A204.1 (cell line): ENCODE data around the gene GRAMD2A.

Source experiments
- FAIRE-seq: peaks from 2 replicates; lab custom pipeline; 2012; peaks lifted over from hg19 to GRCh38; lab: Jason Lieb, UNC

Gene GRAMD2A

DNA sequence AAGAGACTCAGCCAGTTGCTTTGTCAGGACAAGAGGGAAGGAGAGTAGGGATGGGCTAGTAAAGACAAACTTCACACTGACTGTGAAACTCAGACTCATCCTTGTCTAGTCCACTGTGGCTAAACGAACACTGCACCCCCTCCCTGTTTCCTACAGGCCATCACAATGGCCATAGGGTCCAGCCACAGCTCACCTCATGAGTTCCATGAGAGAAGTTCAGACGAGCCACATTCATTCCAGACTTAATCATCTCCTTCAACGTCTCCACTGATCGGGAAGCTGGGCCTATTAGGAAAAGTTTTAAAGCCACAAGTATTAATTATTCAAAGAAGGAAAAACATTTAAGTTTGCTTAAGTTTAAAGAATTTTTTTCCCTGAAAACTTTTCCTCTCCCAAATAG is 19.6 kb upstream of the GRAMD2A start:
- no peak for FAIRE-seq

DNA sequence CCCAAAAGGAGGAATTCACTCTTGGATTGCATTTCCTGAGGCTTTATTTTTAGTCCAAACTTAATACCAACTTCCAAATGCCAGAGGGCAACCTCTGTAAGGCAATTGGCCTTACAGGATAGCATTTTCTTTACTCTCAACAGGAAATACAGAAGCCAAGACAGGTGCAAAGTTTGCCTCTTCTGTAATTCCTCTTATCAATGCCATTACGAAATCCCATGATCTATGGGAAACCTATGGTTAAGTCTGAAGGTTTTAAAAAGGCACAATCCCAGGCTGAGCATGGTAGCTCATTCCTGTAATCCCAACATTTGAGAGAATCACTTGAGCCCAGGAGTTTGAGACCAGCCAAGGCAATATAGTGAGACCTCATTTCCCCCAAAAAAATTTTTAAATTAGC is 18.5 kb upstream of the GRAMD2A start:
- FAIRE-seq = no peak

DNA sequence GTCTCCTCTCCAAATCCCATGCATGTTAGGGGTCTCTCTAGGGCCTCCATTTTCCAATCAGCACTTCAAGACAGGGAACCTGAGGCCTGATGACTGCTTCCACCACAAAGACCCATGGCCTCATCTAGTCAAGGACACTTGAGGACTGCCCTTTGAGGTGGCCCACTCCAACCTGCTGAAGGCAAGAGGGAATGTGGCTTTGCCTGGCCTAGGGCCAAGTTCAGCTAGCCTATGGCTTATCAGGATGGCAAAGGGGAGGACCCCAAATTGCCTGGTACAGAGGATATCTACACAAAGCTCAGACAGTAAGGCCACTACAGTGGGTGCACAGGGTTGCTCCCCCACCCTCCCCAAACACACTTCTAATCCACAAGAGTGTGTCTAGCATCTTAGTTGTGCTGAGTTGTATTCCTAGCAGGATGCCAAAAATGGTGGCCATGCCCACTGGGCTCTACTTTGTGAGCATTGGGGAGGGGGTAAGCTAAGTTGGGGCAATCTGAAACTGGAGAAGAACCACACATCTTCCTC is 10.0 kb upstream of the GRAMD2A start:
- no peak for FAIRE-seq

DNA sequence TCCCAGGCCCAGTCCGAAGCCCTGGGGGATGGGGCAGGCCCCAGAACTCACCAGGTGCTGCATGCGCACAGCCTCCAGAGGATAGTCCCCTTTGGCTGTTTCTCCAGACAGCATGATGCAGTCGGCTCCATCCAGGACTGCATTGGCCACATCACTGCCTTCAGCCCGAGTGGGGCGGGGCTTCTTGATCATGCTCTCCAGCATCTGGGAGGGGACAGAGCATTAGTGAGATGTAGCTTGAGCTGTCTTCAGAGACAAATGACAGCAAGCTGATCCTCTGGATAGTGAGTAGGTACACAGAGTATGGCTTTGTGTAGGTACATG is 9.1 kb upstream of the GRAMD2A start:
- FAIRE-seq = no peak

DNA sequence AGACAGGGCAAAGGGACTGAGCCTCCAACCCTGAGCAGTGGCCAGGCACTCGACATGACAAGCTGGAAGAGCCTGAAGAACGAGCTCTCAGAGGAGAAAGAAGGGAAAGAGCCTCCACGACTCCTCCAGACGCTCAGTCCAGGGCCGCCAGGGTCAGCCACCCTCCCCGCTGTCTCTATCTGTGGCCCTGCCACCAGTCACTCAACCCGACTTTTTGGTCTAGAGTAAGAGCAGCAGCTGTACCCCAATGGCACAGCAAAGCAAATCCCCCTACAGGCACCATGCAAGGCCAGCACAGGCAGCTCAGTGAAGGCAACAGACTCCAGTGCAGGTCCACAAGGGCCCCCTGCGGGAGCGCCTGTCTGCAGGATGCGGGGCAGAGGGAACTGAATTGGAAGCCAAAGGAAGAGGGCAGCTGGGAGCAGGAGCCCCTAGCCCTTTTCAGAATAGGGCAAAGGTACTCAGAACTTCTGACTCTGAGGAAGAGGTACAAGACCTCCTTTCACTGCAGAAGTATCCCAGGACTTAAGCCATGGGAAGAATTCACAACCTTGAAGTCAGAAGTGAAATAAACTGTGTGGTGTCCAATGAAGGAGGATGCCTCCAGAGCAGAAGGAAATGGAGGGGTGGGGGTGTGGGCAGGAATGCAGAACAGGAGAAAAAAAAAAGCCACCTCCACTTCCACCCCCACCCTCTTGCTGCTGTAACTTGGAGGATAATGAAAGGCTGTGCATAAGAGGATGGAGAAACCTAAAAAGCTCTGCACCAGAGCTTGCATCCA is 8.5 kb upstream of the GRAMD2A start:
- no peak for FAIRE-seq

DNA sequence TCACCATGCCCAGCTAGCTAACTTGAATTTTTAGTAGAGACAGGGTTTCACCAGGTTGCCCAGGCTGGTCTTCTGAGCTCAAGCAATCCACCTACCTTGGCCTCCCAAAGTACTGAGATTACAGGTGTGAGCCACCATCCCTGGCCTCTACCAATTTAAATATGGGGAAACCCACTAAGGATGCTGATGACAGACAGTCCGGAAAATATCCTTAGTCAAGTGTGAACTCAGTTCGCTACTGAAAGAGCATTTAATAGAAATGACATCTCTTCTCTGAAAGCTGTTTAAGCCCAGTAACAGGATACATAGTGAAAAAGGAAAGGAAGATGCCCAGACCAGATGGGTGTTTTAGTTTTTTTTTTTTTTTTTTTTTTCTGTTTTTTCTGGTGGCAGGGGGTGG is 7.7 kb upstream of the GRAMD2A start:
- FAIRE-seq = no peak

DNA sequence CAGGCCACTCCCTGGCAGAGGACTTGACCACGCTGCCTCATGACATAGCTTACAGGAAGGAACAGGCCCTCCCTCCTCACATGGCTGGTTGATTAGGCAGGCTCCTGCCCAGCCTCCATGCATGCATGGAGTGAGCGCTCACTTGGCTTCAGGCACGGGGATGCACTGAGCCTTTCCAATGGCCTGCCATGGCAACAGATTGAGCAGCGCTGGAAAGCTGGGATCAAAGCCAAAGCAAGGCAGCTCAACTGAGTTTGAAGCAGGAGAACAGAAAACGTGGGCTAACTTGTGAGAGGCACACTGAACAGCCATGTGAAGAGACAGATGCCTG is 5.9 kb upstream of the GRAMD2A start:
- FAIRE-seq = no peak

DNA sequence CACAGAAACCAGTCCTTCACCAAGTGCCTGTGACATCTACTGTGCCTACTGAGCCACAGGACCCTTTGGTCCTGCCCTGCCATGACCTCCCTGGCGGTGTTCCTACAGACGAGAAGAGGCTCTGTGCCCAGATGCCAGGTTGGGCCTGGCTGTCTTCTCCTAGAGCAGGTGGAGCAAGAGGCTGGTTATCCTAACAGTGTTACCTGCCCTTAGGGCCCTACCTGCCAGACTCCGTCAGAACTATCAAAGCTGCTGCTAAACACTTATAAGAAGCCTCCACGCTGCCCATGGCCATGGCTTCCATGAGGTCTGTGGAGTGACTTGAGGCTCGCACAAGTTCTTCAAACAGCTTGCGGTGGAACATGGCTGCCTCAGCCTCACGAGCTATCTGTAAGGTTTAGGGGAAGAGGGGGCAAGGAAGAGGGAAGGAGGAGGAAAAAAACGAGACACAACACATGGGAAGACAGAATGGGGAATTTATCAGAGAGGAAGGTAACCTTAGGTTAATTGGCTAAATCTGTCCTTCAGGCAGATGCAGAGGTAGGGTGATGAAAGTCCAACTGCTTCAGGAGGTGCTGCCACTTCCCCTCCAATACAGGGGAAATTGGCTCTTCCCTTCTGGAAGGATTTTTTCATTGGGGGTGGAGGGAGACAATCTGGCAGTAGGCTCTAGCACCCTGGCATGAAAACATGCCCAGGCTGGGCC is 5.4 kb upstream of the GRAMD2A start:
- FAIRE-seq = no peak

DNA sequence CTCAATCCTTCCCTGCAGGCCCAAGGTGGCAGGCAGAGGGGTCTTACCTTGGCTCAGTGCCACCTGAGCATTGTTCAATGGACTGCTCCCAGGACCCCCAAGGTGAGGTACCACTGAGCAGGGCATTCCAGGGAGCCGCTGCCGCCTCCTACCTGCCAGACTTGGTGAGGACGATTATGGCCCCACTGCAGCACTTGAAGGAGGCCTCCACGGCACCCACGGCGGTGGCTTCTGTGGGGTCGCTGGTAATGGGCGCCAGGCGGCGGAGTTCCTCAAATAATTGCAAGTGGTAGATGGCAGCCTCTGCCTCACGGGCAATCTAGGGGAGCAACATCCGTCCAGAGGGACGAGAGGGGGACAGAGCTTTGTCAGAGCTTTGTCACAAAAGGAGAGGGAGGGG is 4.7 kb upstream of the GRAMD2A start:
- no peak for FAIRE-seq

DNA sequence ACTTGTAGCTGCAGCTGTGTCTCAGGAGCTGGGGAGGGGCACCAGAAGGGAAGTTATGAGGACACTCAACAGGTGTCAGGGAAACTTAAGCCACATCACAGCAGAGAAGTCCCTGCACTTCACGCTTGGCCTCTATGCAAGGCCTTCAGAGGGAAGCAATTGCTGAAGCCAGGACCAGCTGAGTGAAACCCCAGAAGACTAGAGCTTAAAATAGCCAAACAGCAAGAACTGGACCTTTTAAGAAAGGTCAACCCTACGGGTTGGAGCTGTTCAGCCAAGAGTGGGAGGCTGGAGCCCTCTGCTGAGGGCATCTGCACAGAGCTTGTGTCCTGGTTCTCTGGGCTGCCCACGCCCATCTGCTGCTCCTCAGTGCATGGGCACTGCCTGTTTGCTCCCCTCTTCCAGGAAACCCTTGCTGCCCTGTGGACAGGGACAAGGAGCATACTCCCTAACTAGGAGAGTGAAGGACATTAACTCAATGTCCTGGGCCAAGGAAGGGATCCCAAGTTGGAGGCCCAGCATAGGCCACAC is 3.9 kb upstream of the GRAMD2A start:
- FAIRE-seq = no peak

DNA sequence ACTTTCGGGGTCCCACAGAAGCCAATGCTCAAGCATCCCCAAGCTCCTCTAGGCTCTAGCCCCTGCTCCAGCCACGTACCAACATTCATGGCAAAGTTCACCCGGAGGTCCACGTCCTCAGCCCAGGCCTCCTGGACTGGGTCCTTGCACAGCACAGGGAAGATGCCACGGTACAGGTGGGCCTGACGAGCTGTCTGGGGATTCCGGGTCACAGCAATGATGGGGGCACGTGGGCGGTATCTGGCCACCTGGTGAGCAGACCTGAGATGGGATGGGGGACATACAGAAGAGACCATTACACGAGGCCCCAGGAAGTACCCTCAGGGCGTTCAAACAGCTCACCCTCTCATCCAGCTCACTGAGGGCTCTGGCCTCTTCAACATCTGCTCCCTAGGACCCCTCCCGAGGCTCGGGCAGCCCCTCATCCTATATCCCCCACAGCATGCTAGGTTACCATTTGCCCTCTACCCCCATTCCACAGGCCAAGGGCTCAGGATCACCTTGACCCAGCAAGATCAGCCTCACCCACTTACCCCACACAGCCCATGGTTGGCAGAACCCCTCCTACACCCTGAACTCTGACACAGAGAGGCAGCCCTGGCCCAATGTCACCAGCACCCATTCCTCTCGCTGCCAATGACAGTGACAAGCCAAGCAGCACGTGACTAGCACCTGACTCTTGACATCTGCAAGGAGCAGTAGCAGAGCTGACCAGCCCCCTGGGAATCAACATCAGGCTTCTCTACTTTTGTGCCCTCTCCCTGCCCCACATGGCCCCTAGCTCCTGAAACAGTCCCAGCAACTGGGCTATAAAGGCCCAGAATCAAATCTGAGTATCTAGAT is 3.0 kb upstream of the GRAMD2A start:
- no peak for FAIRE-seq

DNA sequence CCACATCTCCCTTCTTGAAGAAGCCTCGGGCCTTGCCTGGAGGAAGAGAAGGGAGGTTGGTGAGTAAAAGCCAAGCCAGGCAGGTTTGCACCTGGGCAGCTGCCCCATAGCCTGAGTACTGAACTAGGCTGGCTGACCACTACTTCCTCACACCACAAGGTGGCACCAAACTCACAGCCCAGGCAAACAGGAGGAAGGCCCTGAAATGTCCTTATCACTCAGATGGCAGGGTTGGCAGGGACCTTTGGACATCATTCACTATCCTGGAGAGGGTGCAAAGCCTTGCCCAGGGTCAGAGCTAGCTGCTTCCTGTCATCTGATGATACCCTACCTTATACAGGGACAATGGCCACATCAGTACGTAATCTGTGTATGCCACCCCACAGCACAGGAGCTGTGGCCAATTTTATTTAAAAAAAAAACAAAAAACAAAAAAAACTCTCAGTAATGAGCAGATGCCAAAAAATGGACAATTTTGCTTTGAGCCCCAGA is 2.2 kb upstream of the GRAMD2A start:
- no peak for FAIRE-seq

DNA sequence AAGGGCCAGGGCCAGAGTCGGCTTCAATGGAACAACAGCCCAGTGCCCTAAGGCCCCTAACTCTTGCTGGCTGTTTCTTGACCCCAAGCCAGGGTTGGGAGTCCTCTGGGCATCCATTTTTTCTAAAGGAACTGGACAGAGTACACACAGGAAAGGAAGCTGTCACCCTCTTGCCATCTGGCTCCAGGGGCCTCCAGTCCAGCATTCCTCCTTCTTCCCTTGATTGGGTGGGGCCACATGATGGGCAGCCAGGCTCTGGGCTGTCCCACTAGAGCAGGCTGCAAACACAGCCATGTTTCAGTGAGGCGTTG is 1.6 kb upstream of the GRAMD2A start:
- FAIRE-seq = no peak

DNA sequence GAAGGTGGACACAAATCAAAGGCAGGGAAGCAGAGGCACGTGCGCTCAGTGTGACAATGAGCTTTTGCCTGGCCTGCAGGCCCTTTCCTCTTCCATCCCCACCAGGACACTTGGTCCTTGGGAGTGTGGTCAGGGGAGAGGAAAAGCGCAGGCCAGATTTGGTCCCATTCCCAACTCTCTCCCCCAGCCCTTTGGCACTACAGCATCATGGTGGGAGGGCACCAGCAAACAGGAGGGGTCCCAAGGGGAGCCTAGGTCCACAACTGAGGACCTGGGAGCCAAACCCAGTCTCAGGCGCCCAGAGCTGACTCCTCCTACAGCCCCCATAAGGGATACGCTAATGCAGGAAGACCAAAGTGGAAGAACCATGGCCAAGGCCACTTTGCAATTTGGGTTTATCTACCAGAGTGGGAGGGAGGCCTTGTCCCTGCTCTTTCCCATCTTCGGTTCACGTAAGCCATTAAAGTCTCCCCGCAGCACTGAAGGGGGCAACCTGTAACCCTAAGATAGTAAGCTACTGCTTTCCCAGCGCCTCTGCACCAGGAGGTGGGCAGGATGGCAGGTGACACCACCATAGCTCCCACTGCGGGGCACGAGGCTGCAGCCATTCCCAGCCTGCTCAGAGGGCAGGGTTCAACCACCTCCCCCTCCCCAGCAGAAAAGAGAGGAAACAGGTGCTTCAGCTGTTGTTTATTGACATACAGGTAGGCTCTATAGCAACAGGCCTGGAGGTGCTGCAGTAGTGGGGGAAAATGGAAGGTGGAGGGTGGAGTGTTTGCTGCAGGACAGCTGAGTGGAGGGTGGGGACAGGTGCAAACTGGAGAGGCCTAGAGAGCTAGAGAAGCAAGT is 993 bp upstream of the GRAMD2A start:
- no peak for FAIRE-seq

DNA sequence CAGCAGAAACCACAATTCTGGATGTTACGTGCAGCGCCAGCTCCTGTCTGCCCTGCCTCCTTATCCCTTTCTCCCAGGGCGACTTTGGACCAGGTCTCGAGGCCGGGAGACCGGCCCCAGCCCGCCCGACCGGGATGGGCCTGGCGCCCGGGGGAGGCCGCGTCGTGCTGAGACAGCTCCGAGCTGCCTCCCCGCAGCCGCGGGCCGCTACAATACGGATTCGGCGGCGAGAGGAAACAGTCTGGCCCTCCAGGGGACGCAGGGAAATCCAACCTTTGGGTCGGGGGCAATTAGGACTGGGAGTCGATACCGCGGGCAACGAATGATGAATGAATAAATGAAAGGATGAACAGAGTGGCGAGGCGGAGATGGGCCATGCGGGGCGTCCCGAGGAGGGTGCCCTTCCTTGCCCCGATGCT is 537 bp downstream of the GRAMD2A start:
- no peak for FAIRE-seq

DNA sequence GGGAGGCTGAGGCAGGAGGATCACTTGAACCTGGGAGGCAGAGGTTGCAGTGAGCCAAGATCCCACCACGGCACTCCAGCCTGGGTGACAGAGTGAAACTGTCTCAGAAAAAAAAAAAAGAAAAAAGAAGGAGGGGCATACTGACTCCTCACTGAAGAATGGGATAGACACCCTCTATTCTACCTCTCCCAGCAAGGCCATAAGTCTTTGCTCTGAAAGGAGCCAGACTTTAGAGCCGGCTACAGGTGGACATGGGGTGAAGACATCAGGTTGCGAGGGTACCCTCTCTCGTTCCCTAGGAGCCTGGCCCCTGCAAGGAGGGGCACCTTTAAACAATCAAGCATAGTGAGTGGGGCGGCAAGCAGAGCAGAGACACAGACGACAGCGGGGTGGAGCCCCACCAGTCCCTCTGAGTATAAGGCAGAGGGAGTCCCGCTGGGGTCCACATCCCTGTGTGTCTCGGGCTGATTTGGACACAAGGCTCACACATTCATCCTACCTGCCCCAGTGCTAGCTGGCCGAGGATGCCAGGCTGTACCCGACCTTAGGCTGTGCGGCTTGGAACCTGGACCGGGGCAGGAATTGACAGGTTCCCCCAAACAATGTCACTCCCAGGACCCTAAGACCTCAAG is 1.1 kb downstream of the GRAMD2A start:
- FAIRE-seq = no peak

DNA sequence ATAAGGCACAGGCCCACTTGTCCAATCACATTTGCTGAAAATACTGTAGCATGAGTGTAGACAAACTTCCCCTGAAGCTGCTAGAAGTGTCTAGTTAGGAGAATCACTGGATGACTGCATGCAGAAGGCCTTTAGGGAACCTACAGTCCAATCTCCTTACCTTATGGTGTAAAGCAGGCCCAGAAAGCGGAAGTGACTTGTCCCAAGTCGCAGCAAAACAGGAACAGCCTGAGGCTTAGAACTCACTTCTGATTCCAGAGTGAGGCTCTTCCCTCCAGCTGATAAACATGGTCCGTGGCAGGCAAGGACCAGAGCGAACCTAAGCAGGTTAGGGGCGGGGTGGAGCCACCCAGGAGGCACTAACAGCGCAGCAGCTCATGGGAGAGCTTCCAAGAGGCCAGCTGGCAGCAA is 2.5 kb downstream of the GRAMD2A start:
- FAIRE-seq = no peak

DNA sequence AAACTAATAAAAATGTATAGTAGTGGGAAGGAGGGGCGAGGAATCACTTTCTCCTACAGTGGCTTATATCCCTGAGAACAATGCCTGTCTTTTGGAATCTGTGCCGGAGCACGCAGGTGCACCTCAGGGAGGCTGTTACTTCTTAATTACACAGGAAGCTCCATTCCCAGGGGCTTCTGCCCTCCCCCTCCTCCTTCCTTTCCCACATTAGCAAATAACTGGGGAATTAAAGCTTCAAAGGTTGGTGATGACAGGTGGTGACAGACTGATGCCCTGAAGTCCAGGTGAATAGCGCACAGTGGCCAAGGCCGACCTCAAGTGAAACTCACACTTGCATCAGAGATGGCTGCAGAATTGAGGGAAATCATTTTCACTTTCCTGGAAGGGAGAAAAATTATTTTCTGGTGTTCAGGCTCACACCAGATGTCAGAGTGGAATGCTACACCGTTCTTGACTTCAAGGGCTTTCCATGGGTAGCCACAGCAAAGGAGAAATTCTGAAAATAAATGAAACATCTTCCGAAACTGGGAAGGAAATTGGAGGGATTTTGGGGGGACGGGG is 3.7 kb downstream of the GRAMD2A start:
- no peak for FAIRE-seq

DNA sequence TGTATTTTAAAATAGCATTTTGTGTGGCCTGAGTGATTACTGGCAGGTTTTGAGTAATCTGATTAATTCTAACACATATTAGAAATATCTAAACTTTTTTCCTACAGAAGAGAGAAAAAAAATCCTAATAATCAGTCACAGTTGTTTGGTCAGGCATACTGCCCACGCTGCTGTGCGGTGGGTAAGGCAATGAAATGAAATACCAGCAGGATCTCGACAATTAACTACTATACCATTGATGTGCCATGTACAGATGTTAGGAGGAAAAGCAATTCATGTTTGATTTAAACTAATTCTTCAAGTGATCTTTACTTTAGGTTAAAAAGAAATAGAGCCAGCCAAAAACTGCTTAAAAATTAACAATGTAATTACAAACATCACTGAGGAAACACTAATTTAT is 5.2 kb downstream of the GRAMD2A start:
- no peak for FAIRE-seq

DNA sequence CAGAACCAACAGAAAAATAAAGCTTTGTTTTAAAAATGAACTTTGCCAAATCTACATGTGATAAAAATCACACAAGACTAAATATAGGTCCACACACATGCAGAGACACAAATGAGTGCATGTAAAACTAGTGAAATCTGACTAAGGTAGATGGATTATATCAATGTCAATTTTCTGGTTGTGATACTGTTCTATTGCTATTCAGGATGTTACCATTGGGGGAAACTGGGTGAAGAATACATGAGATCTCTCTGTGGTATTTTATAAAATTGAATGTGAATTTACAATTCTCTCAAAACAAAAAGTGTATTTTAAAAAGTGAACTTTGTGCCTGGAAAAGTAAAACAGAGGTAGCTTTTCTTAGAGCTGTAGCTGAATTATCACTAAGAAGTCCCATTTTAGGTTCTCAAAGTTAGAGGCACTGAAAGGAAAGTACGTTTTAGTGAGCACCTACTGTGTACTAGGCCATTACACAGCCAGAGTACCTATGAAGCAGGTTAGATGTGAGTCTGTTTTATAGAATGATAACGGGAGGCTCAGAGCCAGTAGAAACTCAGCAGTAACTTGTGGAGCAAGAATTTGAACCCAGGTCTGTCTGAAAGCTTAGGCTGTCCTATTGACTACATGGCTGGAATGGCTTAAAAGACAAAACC is 8.2 kb downstream of the GRAMD2A start:
- FAIRE-seq = no peak
